WERI-Rb-1 (cell line): ENCODE measurements around the gene ITPK1.

Experiments
- DNase-seq: peaks from one replicate; pipeline ENCODE4 v3.0.0-alpha.2; 2020
- H3K27ac ChIP-seq: fragments of 250-450 bp; sonication (Bioruptor Pico); 2 replicates; pipeline ENCODE4 v1.5.1; 2020; ENCODE audit warnings: mild to moderate bottlenecking, moderate library complexity
- H3K27me3 ChIP-seq: fragments of 250-450 bp; sonication (Bioruptor Pico); 2 replicates; pipeline ENCODE4 v1.5.1; 2021; ENCODE audit warnings: mild to moderate bottlenecking, low read depth, moderate library complexity; ENCODE audit not compliant: insufficient read depth, severe bottlenecking
- H3K36me3 ChIP-seq: fragments of 250-450 bp; sonication (Bioruptor Pico); 2 replicates; pipeline ENCODE4 v1.5.1; 2020; ENCODE audit warnings: mild to moderate bottlenecking, moderate library complexity
- H3K4me3 ChIP-seq: 2 replicates; pipeline ENCODE4 v1.5.1; 2011; ENCODE audit warnings: low read depth, mild to moderate bottlenecking, control low read depth, low read length
- H3K9me3 ChIP-seq: fragments of 250-450 bp; sonication (Bioruptor Pico); 2 replicates; pipeline ENCODE4 v1.5.1; 2021; ENCODE audit warnings: mild to moderate bottlenecking, moderate library complexity; ENCODE audit not compliant: severe bottlenecking
- TF ChIP-seq, protein P1 (sequence below): IDR thresholded peaks from 2 replicates; pipeline ENCODE4 v1.5.1; 2011; ENCODE audit warnings: low read depth, mild to moderate bottlenecking, control low read depth, inconsistent platforms, low read length

Gene ITPK1

DNA sequence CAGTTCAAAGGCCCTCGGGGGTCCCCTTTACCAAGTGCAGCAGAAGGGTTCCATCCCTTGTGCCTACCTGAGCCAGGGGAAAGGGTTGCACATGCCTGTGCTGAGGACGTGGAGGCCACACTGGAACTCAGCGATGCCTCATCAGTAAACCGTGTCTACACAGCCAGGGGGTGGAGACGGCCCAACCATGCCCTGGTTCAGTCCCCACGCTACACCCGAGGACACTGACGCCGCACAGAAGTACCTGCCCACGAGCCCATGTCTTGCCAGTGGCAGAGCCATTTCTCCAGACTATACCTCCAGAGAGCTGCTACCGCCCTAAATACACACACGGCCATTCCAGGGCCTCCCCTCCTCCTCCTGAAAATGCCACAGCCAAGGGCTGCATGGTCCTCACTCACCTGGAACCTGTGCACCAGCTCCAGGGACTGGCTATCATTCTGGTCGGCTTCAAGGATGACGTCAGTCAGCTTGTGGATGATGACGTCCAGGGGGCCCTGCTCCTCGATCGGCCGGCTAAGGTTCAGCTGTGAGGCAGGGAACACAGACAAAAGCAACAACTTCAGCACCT, 99.4 kb downstream of the ITPK1 start:
- no peak overlapping the region for H3K4me3 ChIP-seq
- peaks cover 20% of the 10 kb centered on the region for H3K36me3 ChIP-seq
- DNase-seq: no peak
- H3K27ac ChIP-seq: no peak overlapping the region
- TF ChIP-seq, protein P1, sequence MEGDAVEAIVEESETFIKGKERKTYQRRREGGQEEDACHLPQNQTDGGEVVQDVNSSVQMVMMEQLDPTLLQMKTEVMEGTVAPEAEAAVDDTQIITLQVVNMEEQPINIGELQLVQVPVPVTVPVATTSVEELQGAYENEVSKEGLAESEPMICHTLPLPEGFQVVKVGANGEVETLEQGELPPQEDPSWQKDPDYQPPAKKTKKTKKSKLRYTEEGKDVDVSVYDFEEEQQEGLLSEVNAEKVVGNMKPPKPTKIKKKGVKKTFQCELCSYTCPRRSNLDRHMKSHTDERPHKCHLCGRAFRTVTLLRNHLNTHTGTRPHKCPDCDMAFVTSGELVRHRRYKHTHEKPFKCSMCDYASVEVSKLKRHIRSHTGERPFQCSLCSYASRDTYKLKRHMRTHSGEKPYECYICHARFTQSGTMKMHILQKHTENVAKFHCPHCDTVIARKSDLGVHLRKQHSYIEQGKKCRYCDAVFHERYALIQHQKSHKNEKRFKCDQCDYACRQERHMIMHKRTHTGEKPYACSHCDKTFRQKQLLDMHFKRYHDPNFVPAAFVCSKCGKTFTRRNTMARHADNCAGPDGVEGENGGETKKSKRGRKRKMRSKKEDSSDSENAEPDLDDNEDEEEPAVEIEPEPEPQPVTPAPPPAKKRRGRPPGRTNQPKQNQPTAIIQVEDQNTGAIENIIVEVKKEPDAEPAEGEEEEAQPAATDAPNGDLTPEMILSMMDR: no peak
- no peaks in the 10 kb centered on the region for H3K27me3 ChIP-seq
- no peaks in the 10 kb centered on the region for H3K9me3 ChIP-seq

GRCh38 chr14:93015505-93015904, 100.2 kb downstream of the ITPK1 start:
- Histone ChIP-seq H3K27me3 (no peaks in the 10 kb centered on the region), H3K4me3 (no peak overlapping the region), H3K27ac (no peak overlapping the region), H3K9me3 (no peaks in the 10 kb centered on the region), H3K36me3 (peaks cover 20% of the 10 kb centered on the region)
- TF ChIP-seq, protein P1: no peak
- no peak for DNase-seq

DNA sequence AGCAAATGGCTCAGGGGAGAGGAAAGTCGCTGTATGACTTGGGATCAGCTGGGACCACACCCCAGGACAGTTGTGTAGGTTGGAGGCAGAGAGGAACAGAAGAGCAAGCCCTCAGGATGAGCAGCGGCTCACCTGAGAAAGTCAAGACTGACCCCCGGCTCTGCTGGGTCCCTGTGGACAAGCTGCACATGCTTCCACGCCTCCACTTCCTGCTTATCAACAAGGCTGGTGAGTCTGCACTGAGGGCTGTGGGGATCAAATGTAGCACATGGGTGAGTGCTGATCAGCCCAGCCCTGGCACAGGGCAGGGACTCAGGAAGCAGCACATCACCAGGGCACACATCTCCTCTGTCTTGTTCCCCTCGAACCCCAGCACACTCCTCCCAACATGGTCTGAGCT, 100.7 kb downstream of the ITPK1 start:
- H3K4me3 ChIP-seq: no peak overlapping the region
- H3K27me3 ChIP-seq: no peaks in the 10 kb centered on the region
- no peaks in the 10 kb centered on the region for H3K9me3 ChIP-seq
- no peak overlapping the region for H3K27ac ChIP-seq
- no peak for DNase-seq
- H3K36me3 ChIP-seq: peaks cover 20% of the 10 kb centered on the region
- TF ChIP-seq, protein P1: no peak

GRCh38 chr14:93014058-93015023, 101.4 kb downstream of the ITPK1 start:
- DNase-seq: no peak
- peak overlapping the region; percentile 91 for H3K27ac ChIP-seq
- no peak overlapping the region for H3K4me3 ChIP-seq
- H3K27me3 ChIP-seq: no peaks in the 10 kb centered on the region
- peaks cover 20% of the 10 kb centered on the region for H3K36me3 ChIP-seq
- H3K9me3 ChIP-seq: no peaks in the 10 kb centered on the region
- TF ChIP-seq, protein P1: no peak

- Histone ChIP-seq H3K36me3 (peaks cover 20% of the 10 kb centered on the region), H3K9me3 (no peaks in the 10 kb centered on the region), H3K4me3 (no peak overlapping the region), H3K27ac (peak overlapping the region; percentile 91), H3K27me3 (no peaks in the 10 kb centered on the region)
- no peak for DNase-seq
- TF ChIP-seq, protein P1: no peak
Measured at GRCh38 chr14:93012951-93013719, 102.6 kb downstream of the ITPK1 start.
